Mucosa of descending colon (tissue), 3 donors: ENCODE data around the gene STRIP1. TPM values are rescaled to one million over a fixed set of nuclear protein-coding genes. Genes with fewer than 3 reads are reported as not detected.

ENCODE experiments used
- ATAC-seq: fragments of 200-7000 bp; cut with Tn5 transposase; one replicate; pipeline ENCODE4 v1.9.1; 2020; ENCODE audit warnings: mild to moderate bottlenecking, moderate library complexity
- DNase-seq, 3 donors: peaks; one replicate each; pipeline ENCODE4 v3.0.0-alpha.2; 2020
- H3K36me3 ChIP-seq: fragments of 200-600 bp; one replicate; pipeline ENCODE4 v1.8.0; 2021; ENCODE audit warnings: low read depth, mild to moderate bottlenecking
- H3K4me1 ChIP-seq: fragments of 200-600 bp; one replicate; pipeline ENCODE4 v1.8.0; 2021; ENCODE audit warnings: low read depth, mild to moderate bottlenecking
- H3K4me3 ChIP-seq: fragments of 200-600 bp; one replicate; pipeline ENCODE4 v1.8.0; 2021; ENCODE audit warnings: mild to moderate bottlenecking
- H3K9me3 ChIP-seq: fragments of 200-600 bp; one replicate; pipeline ENCODE4 v1.8.0; 2021; ENCODE audit warnings: mild to moderate bottlenecking
- intact Hi-C, 2 donors: fragments of 100-400 bp; cut with DNase I in 1 of 2; cut with micrococcal nuclease in 1 of 2; formaldehyde crosslinking; loops; one replicate each; pipeline versions ENCODE4 v1.11.0 to v1.11.1; 2022; cut with DNase I, micrococcal nuclease
- total RNA-seq, 3 donors: library from RNA; stranded (reverse); fragmentation: NEBNext Ultra II Directional in 2 of 3; extraction: Animal tissue kit (Norgen Biotek cat#: 25700) in 2 of 3; gene quantifications; one replicate each; pipeline versions ENCODE4 v1.2.1 to v1.2.4, GENCODE V29; 2021 to 2023
- TF ChIP-seq, protein P1 (sequence below): fragments of 200-600 bp; IDR thresholded peaks from one replicate; pipeline ENCODE4 v1.8.0; 2022; ENCODE audit warnings: antibody characterized with exemption, mild to moderate bottlenecking
- donor health status: DM: no; HTN: no; CAD: no; lungs with moderate emphysema.
- donor health status: DM: no; HTN: no; CAD: no.
- donor health status: DM: no; HTN: yes; CAD: no.

STRIP1 gene
- total RNA-seq, 3 donors from 2014 or later: 36.6 to 54.8 (median 43.4) TPM

DNA sequence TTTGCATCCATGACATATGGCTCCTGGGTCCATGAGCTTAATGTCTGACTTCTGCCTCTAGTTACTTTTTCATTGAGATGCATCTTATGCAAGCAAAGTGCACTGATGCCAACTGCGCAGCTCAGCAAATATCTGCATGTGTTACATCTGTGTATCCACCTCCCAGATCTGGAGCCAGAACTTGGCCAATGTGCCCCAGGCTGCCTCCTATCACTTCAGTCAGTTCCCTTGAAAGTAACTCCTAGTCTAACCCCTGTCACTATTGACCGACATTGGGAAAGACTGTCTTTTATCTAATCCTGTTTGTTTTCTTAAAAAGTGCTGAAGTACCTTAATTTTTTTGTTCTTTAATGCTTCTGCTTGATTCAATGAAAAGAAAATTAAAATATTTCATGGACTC, 58.6 kb downstream of the STRIP1 start:
- Histone ChIP-seq H3K9me3 (no peaks in the 10 kb centered on the region), H3K36me3 (no peaks in the 10 kb centered on the region), H3K4me1 (no peaks in the 10 kb centered on the region), H3K4me3 (no peak overlapping the region)
- TF ChIP-seq, protein P1, sequence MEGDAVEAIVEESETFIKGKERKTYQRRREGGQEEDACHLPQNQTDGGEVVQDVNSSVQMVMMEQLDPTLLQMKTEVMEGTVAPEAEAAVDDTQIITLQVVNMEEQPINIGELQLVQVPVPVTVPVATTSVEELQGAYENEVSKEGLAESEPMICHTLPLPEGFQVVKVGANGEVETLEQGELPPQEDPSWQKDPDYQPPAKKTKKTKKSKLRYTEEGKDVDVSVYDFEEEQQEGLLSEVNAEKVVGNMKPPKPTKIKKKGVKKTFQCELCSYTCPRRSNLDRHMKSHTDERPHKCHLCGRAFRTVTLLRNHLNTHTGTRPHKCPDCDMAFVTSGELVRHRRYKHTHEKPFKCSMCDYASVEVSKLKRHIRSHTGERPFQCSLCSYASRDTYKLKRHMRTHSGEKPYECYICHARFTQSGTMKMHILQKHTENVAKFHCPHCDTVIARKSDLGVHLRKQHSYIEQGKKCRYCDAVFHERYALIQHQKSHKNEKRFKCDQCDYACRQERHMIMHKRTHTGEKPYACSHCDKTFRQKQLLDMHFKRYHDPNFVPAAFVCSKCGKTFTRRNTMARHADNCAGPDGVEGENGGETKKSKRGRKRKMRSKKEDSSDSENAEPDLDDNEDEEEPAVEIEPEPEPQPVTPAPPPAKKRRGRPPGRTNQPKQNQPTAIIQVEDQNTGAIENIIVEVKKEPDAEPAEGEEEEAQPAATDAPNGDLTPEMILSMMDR: no peak
- intact Hi-C loops: no loop called here
- ATAC-seq (no peak), DNase-seq (no peak)

DNA sequence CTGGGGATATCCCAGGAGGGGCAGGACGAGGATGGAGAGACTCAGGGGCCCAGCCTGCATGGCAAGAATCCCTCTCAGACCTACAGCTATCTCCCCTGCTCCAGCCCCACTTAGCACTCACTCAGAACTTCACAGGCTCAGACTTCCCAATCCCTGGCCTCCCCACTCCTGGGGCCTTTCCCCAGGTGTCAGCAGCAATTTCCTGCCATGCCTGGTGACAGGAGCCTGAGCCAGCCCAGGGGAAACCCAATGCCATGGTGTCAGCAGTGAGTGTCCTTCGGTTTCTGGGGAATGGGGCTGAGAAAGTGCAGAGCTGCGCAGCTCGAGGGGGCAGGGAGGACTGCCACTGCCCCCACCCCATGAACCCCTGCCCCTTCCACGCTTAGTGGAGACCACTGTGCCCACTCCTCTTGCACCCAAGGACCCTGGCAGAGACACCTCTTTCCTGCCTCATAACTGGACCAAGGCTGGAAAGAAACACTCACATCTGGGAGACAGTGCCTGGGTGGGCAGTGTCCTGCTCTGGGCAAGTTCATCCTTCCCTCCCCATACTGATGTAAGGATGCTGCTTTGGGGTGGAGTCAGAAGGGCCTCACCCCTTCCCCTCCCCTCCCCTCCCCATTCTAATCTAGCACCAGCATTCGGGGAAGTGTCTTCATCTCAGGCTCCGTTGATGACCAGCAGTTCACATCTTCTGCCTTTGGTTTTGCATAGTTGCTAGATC, 60.7 kb downstream of the STRIP1 start:
- DNase-seq: no peak
- no peaks in the 10 kb centered on the region for H3K9me3 ChIP-seq
- no peak for ATAC-seq
- TF ChIP-seq, protein P1: no peak
- H3K4me1 ChIP-seq: no peaks in the 10 kb centered on the region
- intact Hi-C loops: no loop called here
- H3K36me3 ChIP-seq: no peaks in the 10 kb centered on the region
- no peak overlapping the region for H3K4me3 ChIP-seq

DNA sequence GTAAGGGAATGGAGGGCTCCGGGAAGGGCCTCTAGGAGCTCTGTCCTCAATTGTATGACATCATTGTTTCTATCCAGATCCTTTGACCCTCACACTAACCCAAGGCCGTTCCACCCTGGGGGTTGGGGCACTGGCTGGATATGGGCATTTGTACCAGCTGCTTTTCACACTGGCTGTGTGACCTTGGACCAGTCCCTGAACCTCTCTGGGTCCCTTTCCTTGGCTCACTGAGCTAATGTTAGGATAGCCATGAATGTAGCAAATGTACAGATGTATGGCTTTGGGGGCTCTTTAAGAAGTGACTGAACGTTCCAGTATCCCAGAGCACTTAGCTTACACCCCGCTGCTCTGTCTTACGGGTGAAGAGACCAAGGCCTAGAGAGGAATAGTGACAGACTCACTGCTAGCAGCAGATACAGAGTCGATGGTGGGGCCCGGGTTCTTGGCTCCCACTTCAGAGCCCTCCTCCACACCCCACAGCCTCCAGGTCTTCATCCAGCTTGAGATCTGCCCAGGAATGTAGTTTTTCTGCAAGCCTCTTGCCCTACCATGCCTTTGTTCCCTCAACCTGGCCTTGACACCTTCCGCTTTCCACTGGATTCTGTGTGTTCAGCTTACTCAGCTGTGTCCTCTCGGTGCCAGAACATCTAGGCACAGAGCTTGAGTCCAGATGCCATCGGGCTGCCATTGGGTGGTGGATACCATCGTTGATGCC, 63.2 kb downstream of the STRIP1 start:
- no peak for ATAC-seq
- intact Hi-C loops: no loop called here
- TF ChIP-seq, protein P1: no peak

DNA sequence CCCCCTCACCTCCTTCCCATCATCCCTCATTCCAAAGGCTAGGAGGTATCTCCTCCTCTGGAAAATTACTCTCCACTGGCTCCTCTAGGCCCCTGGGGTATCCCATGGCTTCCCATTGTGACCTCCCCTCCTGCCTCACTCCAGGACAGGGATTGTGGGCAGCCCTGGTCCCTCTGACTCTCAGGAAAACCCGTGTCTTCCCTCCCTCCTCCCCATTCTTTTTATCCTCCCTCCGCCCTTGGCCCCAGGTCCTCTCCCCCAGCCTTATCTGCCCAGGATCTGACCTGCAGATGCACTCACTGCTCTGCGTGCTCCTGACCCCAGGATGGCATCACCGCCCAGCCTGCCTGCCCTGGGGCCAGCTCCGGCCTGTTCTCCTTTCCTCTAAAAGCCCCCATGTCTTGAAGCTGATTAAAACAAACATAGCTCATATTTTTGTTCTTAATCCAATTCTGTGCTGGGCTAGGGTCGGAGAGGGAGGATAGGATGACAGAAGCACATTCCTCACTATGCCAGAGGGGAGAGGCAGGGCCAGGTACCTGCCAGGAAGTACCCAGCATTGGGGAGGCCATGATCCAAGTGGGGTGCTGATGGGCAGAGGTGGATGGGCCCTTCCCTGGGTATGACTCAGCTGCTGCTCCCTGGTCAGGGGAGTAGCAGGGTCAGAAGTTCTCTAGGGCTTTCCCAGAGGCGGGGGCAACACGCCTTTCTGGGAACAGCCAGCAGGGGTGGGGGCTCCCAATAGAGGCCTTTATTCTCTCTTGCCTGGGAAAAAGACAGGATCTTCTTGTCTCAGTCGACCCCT, 64.0 kb downstream of the STRIP1 start:
- Histone ChIP-seq H3K9me3 (no peaks in the 10 kb centered on the region), H3K4me3 (no peak overlapping the region), H3K4me1 (no peaks in the 10 kb centered on the region), H3K36me3 (no peaks in the 10 kb centered on the region)
- intact Hi-C loops: no loop called here
- ATAC-seq: no peak
- DNase-seq: no peak
- TF ChIP-seq, protein P1: no peak

More for the DNA sequence above, 63.2 kb downstream of the STRIP1 start:
- H3K4me1 ChIP-seq: no peaks in the 10 kb centered on the region
- H3K4me3 ChIP-seq: no peak overlapping the region
- no peaks in the 10 kb centered on the region for H3K36me3 ChIP-seq
- no peaks in the 10 kb centered on the region for H3K9me3 ChIP-seq
- DNase-seq: no peak

DNA sequence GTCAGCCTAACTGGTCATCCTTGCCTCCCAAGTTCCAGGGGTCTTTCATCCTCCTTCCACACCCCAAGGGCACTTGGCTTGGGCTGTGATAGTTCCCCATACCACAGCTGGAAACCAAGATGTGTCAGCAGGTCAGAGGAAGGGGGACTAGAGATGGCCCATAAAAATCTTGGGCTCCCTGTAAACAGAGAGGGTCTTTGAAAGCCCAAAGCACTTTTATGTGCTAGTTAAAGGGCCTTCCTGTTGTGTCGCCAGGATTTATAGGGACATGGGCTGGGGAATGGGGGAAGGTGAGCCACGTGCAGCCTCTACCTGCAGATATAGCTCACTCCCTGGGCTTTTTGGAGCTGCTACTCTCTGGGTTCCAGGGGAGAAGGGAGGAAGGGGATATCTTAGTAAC, 65.9 kb downstream of the STRIP1 start:
- Histone ChIP-seq H3K36me3 (no peaks in the 10 kb centered on the region), H3K4me1 (no peaks in the 10 kb centered on the region), H3K4me3 (no peak overlapping the region), H3K9me3 (no peaks in the 10 kb centered on the region)
- ATAC-seq (no peak), DNase-seq (no peak)
- intact Hi-C loops: loop anchor here in 1 of 2 donors (5.0 kb wide), 1 partner anchor 43 kb away; no protein-coding TSS in a partner anchor
- TF ChIP-seq, protein P1: no peak
